ENCODE results near the gene CMPK1. TPM values are rescaled to one million over a fixed set of nuclear protein-coding genes. Genes with fewer than 3 reads are reported as not detected.

Gene CMPK1
- total and polyA plus RNA-seq, 2 experiments from 2014 or later = 141 to 146 TPM

GRCh38 chr1:47347735-47348134 is 14.1 kb downstream of the CMPK1 start:
- Histone ChIP-seq H3K27me3 (replicated peaks; ENCODE audit: insufficient read depth) (no peaks in the 10 kb centered on the region), H3K9me2 (ENCODE audit: insufficient read depth) (no peaks in the 10 kb centered on the region; the same call in 1 of the 2 replicates), H2AFZ (no peak overlapping the region), H3K4me2 (ENCODE audit: unreplicated experiment) (no peak overlapping the region), H3K36me3 (ENCODE audit: low read depth) (no peaks in the 10 kb centered on the region; the same call in 1 of the 2 replicates), H3K79me2 (ENCODE audit: insufficient read depth) (peaks cover 100% of the 10 kb centered on the region), H3K4me3 (no peak overlapping the region), H3F3A (ENCODE audit: insufficient read depth) (peaks cover 3% of the 10 kb centered on the region; the same call in 1 of the 2 replicates), H3K4me1 (ENCODE audit: insufficient read depth) (0 out of 2 replicates have a peak, but pooled peaks cover 9% of the 10 kb centered on the region), H3K9me3 (ENCODE audit: low read depth) (no peaks in the 10 kb centered on the region), H3K27ac (no peak overlapping the region), H3K9ac (no peak overlapping the region), H4K20me1 (ENCODE audit: insufficient read depth) (peaks cover 9% of the 10 kb centered on the region; the same call in 1 of the 2 replicates)
- in situ Hi-C loops (cut with MboI) = no loop called here
- DNase-seq = no peak
- TF ChIP-seq EZH2 (IDR thresholded peaks at IDR 0.05; ENCODE audit: insufficient read depth, poor library complexity, severe bottlenecking) (no peak), EZH2phosphoT487 (IDR thresholded peaks at IDR 0.05; ENCODE audit: insufficient read depth, low read depth) (no peak)
- 89 to 90% methylated on average over 9 of the region's 9 CpGs for WGBS, 2 experiments (ENCODE audit: low coverage in 1 of 2, low lambda C conversion rate in 2 of 2, missing lambda C conversion rate in 2 of 2)

DNA sequence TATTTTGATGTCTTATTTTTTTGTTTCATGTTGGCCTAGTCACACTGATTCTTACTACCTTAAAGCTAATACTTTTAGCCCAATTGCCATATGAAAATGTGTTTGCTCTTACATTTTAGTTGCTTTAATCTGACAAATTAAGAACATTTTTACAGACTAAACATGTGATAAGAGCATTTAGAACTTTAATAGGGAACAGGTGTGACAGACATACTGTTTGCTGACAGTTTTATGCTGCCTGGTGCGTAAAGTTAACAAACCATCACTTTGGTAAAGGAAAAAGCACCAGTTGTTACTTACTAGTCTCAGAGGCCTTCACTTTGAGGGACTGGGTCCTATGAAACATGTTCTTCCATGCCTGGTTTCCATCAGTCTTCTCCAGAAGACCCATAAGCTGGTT is 14.7 kb downstream of the CMPK1 start:
- Histone ChIP-seq H3K79me2 (ENCODE audit: insufficient read depth) (peaks cover 100% of the 10 kb centered on the region), H3K4me3 (no peak overlapping the region), H3K27ac (no peak overlapping the region), H3K9me3 (ENCODE audit: low read depth) (no peaks in the 10 kb centered on the region), H3K4me1 (ENCODE audit: insufficient read depth) (0 out of 2 replicates have a peak, but pooled peaks cover 9% of the 10 kb centered on the region), H3K9ac (no peak overlapping the region), H3K27me3 (replicated peaks; ENCODE audit: insufficient read depth) (no peaks in the 10 kb centered on the region), H4K20me1 (ENCODE audit: insufficient read depth) (peaks cover 9% of the 10 kb centered on the region), H3F3A (ENCODE audit: insufficient read depth) (peaks cover 3% of the 10 kb centered on the region; the same call in 1 of the 2 replicates), H2AFZ (no peak overlapping the region), H3K36me3 (ENCODE audit: low read depth) (no peaks in the 10 kb centered on the region), H3K9me2 (ENCODE audit: insufficient read depth) (no peaks in the 10 kb centered on the region; the same call in 1 of the 2 replicates), H3K4me2 (ENCODE audit: unreplicated experiment) (no peak overlapping the region)
- in situ Hi-C loops (cut with MboI) = no loop called here
- 91 to 100% methylated on average over 1 of the region's 1 CpG for WGBS, 2 experiments (ENCODE audit: low coverage in 1 of 2, low lambda C conversion rate in 2 of 2, missing lambda C conversion rate in 2 of 2)
- TF ChIP-seq EZH2phosphoT487 (IDR thresholded peaks at IDR 0.05; ENCODE audit: insufficient read depth, low read depth) (no peak), EZH2 (IDR thresholded peaks at IDR 0.05; ENCODE audit: insufficient read depth, poor library complexity, severe bottlenecking) (no peak)
- no peak for DNase-seq

DNA sequence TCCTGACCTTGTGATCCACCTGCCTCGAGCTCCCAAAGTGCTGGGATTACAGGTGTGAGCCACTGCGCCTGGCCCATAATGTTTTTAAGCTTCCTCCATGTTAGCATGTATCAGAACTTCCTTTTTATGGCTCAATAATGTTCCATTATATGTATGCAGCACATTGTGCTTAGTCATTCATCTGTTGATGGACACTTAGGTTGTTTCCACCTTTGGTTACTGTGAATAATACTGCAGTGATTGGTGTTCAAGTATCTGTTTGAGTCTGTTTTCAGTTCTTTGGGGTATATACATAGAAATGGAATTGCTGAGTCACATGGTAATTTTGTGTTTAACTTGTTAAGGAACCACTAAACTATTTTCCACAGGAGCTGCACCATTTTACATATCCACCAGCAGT is 17.7 kb downstream of the CMPK1 start:
- in situ Hi-C loops (cut with MboI) = no loop called here
- 91 to 100% methylated on average over 2 of the region's 2 CpGs for WGBS, 2 experiments (ENCODE audit: low coverage in 1 of 2, low lambda C conversion rate in 2 of 2, missing lambda C conversion rate in 2 of 2)

GRCh38 chr1:47361380-47361779 is 27.8 kb downstream of the CMPK1 start:
- 97 to 98% methylated on average over 3 of the region's 3 CpGs for WGBS, 2 experiments (ENCODE audit: low coverage in 1 of 2, low lambda C conversion rate in 2 of 2, missing lambda C conversion rate in 2 of 2)
- no peaks in the 10 kb centered on the region for H3K27me3 ChIP-seq (replicated peaks; ENCODE audit: insufficient read depth)
- H3K9me2 ChIP-seq (ENCODE audit: insufficient read depth) = no peaks in the 10 kb centered on the region
- H3K36me3 ChIP-seq (ENCODE audit: low read depth) = 0 out of 2 replicates have a peak, but pooled peaks cover 4% of the 10 kb centered on the region
- no peaks in the 10 kb centered on the region for H3F3A ChIP-seq (ENCODE audit: insufficient read depth)
- no peak overlapping the region for H3K9ac ChIP-seq
- H3K79me2 ChIP-seq (ENCODE audit: insufficient read depth) = peaks cover 99% of the 10 kb centered on the region
- H3K4me2 ChIP-seq (ENCODE audit: unreplicated experiment) = no peak overlapping the region
- H3K4me1 ChIP-seq (ENCODE audit: insufficient read depth) = no peaks in the 10 kb centered on the region
- no peak overlapping the region for H2AFZ ChIP-seq
- no peak for DNase-seq
- no peak overlapping the region for H3K27ac ChIP-seq
- no peak overlapping the region for H3K4me3 ChIP-seq
- H4K20me1 ChIP-seq (ENCODE audit: insufficient read depth) = no peaks in the 10 kb centered on the region; the same call in 1 of the 2 replicates
- in situ Hi-C loops (cut with MboI) = no loop called here
- TF ChIP-seq EZH2 (IDR thresholded peaks at IDR 0.05; ENCODE audit: insufficient read depth, poor library complexity, severe bottlenecking) (no peak), EZH2phosphoT487 (IDR thresholded peaks at IDR 0.05; ENCODE audit: insufficient read depth, low read depth) (no peak)
- H3K9me3 ChIP-seq (ENCODE audit: low read depth) = no peaks in the 10 kb centered on the region

More for the DNA sequence above, 17.7 kb downstream of the CMPK1 start:
- Histone ChIP-seq H3K4me1 (ENCODE audit: insufficient read depth) (0 out of 2 replicates have a peak, but pooled peaks cover 9% of the 10 kb centered on the region), H3K27ac (peak overlapping the region; percentile 33), H3K9me2 (ENCODE audit: insufficient read depth) (no peaks in the 10 kb centered on the region; the same call in 1 of the 2 replicates), H4K20me1 (ENCODE audit: insufficient read depth) (peaks cover 9% of the 10 kb centered on the region), H3K27me3 (replicated peaks; ENCODE audit: insufficient read depth) (no peaks in the 10 kb centered on the region), H3K9ac (no peak overlapping the region), H3K4me2 (ENCODE audit: unreplicated experiment) (no peak overlapping the region), H3K9me3 (ENCODE audit: low read depth) (no peaks in the 10 kb centered on the region), H2AFZ (no peak overlapping the region), H3K79me2 (ENCODE audit: insufficient read depth) (peaks cover 100% of the 10 kb centered on the region), H3K4me3 (no peak overlapping the region), H3F3A (ENCODE audit: insufficient read depth) (peaks cover 3% of the 10 kb centered on the region; the same call in 1 of the 2 replicates), H3K36me3 (ENCODE audit: low read depth) (no peaks in the 10 kb centered on the region)
- DNase-seq = peak; percentile 49
- TF ChIP-seq EZH2phosphoT487 (IDR thresholded peaks at IDR 0.05; ENCODE audit: insufficient read depth, low read depth) (no peak), EZH2 (IDR thresholded peaks at IDR 0.05; ENCODE audit: insufficient read depth, poor library complexity, severe bottlenecking) (no peak)
